ENCODE measurements around the gene KIF1C.

KIF1C gene

GRCh38 chr17:4969047-4969550 is 28.7 kb upstream of the KIF1C start:
- no peak for DNase-seq

GRCh38 chr17:4969551-4970173 is 28.1 kb upstream of the KIF1C start:
- DNase-seq: no peak

- no peak for DNase-seq
Measured at GRCh38 chr17:4970273-4970672, 27.5 kb upstream of the KIF1C start.

- DNase-seq: no peak
Measured at GRCh38 chr17:4971826-4972225, 25.9 kb upstream of the KIF1C start.

GRCh38 chr17:4972322-4972721 is 25.4 kb upstream of the KIF1C start:
- DNase-seq: no peak

GRCh38 chr17:4972752-4973151 is 25.0 kb upstream of the KIF1C start:
- no peak for DNase-seq

- DNase-seq: no peak
Measured at GRCh38 chr17:4973256-4974114, 24.3 kb upstream of the KIF1C start.

GRCh38 chr17:4974115-4974670 is 23.6 kb upstream of the KIF1C start:
- DNase-seq: no peak

GRCh38 chr17:4978726-4979125 is 19.0 kb upstream of the KIF1C start:
- no peak for DNase-seq

- DNase-seq: peak; percentile 57
Measured at GRCh38 chr17:4980644-4981216, 17.0 kb upstream of the KIF1C start.

- no peak for DNase-seq
Measured at GRCh38 chr17:4982305-4982704, 15.4 kb upstream of the KIF1C start.

GRCh38 chr17:4986403-4986802 is 11.3 kb upstream of the KIF1C start:
- DNase-seq: no peak

- DNase-seq: peak; percentile 90
Measured at GRCh38 chr17:4986951-4987766, 10.6 kb upstream of the KIF1C start, which contains the start of gene CAMTA2. CAMTA2 (minus strand) TSS chr17:4987675; CDS start chr17:4986222, 1,453 bp downstream.

GRCh38 chr17:4987767-4988567 is 9.8 kb upstream of the KIF1C start:
- DNase-seq: no peak

GRCh38 chr17:4994081-4994595 is 3.6 kb upstream of the KIF1C start:
- DNase-seq: no peak

- peak; percentile 75 for DNase-seq
Measured at GRCh38 chr17:4998027-4998731, 429 bp downstream of the KIF1C start.

GRCh38 chr17:4998732-4999429 is 1.1 kb downstream of the KIF1C start:
- no peak for DNase-seq

GRCh38 chr17:4999430-5000093 is 1.8 kb downstream of the KIF1C start:
- DNase-seq: no peak

GRCh38 chr17:5000237-5000639 is 2.5 kb downstream of the KIF1C start:
- no peak for DNase-seq
